GM19238 (cell line): ENCODE data around the gene DCDC1.
A peak's percentile ranks its signal among the peaks of the same experiment; 100 is the strongest.

Experiments
- DNase-seq: peaks from one replicate; pipeline ENCODE4 v3.0.0; 2011; ENCODE audit warnings: low spot score; ENCODE audit not compliant: insufficient read length

DCDC1 gene

DNA sequence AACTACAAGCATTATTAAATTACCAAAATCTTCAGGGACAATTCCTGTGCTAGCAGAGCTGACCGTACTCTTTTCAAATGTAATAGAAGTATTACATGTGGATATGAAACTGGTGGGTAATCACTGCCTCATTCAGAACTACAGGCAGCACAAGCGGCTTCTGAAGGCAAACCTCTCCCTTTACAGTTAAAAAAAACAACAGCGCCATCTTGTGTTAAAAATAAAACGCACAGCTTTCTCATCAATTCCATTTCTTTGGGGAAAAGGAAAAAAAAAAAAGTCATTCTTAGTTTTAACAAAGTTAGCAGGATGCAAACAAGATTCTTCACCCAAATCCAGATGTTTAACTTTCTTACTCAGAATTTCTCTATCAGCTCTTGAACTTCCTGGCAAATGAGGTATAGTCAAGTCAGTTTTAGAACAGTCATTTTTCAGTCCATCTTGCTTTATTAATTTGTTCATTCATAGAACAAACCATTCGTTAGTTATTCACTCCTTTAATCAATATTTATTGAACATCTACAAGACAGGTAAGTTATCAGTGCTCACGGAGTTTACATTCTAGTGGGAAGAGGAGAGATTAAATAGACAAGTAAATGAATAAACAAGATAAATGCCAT, 451.6 kb downstream of the DCDC1 start:
- DNase-seq, result peak; percentile 7

DNA sequence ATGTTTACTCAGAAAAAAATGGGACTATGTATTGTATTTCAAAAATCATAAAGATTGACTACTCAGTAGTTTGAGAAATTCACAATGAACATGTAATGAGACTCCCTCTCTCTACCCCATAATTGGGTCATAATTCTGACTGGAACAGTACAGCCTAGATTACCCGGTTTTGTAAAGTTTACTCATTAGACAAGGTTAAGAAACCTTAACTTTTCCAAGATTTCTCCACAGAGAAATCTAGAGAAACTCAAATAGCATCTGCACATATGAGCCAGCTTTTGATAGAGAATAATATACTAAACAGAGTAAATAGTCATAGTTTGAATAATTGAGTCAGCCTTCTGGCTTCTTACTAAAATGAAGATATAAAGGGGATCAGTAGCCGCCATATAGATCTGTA, 452.3 kb downstream of the DCDC1 start:
- DNase-seq, result no peak

DNA sequence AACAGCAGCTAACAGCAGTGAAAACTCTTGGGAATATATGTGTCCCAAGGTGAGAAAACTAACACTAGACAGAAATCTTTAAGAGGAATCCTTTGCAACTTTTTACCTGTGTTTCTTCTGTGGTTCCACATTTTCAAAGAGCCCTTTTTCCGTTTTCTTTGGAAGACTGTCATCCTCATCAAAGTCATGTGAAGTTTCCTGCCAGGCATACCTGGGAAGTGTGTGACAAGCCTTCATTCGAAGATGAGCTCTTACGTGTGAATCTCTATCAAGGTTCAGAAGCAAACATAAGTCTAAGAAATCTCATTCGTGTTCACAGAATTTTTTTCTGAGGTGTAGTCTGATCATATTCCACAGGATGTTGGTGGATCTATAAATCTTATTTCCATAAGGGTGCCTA, 452.8 kb downstream of the DCDC1 start:
- no peak for DNase-seq

DNA sequence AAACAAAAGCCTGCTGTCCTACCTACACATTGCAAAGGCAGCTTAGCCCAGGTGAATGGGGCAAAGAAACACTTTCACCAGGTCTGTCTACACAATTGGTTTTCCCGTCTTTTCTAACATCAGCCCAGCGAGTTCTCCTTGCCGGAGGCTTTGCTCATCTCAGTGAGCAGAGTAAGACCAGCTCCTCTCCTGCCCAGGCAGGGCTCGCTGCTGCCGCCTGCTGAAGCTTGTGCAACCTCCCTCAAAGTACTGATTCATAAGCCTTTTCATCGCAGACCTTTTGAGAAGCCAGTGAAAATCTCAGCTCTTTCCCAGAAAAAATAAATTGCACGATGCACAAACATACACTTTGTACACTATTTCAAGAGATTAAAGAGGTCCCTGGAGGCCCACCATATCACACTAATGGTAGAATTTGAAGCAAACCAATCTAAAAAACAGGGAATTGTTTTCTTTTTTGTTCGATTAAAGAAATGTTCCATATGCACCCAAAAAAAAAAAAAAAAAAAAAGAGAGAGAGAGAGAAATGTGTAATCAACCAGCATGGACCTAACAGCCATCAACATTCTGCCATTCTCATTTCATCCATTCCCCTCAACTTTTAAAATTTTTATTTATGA, 455.3 kb downstream of the DCDC1 start:
- DNase-seq, result no peak

DNA sequence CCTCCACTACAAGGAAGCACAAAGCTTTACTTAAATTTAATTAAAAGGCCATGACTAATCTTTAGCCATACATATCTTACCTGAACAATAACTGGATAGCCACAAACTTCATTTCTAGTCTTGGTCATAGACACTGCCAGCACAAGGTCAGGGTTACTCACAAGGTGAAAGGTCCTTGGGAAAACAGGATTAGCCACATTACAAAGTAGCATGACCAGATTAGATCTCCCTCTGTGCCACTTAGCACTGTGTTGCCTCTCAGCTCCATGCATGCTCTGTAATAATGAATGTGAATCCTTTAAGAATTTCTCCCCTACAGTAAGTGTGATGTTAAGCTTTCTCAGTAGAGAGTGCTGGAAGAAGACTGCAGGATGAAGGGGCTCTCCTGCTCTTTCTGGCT, 458.3 kb downstream of the DCDC1 start:
- no peak for DNase-seq

DNA sequence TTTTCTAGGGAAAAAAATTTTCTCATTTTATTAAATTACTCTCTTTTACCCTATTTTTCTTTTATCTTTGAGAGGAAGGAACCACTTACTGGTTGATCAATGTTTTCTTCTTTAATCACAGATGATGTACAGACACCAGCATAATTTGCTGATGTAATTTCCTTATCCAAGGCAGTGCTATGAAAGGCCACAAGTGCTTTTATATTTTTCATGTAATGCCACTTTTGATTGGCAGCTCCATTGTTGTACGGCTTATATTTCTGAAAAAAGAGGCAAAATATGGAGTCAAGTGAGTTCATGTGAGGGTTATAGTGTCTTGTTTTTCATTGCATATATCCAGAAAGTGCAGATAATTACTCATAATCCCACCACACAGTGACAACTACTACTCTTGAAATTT, 460.7 kb downstream of the DCDC1 start:
- DNase-seq, result no peak

DNA sequence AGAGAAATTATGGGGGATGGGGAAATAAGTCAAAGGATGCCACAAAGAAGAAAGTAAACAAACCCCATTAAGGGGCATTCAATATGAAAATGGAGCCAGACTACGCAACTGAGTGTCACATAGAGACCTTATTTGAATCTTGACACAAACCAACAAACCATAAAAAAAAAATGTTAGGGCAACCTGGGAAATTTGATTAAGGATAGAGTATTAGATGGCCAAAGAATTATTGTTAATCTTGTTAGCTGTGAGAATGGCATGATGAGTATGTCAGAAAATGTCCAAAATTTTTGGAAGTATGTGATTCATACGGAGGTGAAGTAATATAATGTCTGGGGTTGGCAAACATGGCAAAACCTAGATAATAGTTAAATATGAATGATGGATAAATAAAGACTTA, 461.3 kb downstream of the DCDC1 start:
- no peak for DNase-seq

DNA sequence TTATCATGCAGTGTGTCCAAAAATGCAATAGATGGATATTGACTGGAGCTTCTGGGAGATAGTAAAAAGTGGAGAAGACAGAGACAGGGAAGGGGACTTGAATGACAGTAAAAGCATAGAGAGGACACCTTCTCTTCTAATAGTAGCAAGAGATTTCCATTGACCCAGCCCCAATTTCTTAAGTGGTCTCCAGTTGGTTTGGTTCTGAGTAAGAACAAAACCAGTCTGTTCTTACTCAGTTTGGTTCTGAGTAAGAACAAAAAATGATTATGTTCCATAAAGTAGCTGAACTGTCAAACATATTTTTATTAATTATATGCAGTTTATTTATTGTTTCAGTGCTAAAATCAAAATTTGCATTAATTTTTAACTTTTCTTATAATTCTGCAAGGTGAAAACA, 466.6 kb downstream of the DCDC1 start:
- DNase-seq, result no peak

DNA sequence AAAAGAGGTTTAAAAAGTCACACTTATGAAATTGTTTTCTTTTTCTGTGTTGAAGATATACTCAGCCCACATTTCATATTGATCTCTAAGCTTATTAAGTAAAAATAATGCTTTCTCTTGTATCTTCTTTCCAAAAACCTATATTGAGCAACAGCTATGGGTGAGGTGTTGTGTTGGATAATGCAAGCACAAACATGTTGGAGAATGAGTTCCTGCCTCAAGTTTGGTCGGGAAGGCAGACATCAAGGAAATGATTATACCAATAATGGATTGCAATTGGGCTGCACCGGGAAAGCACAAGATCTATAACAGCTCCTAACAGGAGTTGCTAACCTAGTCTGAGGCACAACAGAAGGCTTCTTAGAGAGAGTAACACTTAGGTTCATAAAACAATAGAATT, 474.5 kb downstream of the DCDC1 start:
- DNase-seq, result no peak

DNA sequence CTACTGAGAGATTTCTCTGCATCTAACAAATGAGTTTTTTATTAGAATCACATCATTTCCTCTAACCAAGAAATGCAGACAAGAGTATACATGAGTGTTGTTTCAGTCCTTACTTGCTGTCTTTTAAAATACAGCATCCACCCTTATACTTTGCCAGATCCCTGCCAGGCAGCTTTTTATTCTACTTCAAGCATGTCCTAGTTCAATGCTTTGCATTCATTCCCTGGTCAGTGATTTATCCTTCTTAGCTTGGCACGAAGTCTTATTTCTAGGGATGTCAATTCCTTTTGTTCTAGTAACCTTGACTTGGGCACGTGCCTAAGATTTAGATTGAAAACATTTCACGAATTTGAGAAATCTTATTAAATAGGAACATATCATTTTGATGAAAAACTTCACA, 476.2 kb downstream of the DCDC1 start:
- DNase-seq, result no peak

DNA sequence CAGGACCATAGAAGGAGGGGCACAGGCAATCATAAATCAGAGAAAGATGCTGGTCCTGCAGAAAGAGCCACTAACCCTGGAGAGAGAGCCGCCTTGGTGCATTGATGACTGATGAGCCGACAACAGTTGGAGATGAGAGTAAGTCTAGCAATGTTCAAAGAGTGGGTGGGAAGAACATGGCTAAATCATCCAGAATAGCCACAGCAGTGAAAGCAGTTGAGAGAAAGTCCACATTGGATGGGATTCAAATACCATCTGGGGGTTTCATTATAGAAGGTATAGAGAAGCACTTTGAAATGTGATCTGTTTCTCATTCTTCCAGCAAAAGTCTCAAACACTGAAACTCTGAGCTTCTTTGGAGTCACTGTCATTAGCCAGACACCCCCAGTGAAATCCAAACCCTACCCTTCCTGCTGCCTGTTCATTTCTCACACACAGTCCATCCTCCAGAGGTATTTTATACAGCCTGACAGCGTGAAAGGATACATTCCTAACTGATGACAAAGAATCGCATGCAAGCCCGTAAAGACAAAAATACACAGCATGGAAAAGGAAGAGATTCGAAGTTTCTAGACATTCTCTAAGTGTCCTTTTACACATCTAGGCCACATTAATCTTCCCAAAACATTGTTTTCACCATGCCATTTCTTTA, 480.3 kb downstream of the DCDC1 start:
- no peak for DNase-seq

DNA sequence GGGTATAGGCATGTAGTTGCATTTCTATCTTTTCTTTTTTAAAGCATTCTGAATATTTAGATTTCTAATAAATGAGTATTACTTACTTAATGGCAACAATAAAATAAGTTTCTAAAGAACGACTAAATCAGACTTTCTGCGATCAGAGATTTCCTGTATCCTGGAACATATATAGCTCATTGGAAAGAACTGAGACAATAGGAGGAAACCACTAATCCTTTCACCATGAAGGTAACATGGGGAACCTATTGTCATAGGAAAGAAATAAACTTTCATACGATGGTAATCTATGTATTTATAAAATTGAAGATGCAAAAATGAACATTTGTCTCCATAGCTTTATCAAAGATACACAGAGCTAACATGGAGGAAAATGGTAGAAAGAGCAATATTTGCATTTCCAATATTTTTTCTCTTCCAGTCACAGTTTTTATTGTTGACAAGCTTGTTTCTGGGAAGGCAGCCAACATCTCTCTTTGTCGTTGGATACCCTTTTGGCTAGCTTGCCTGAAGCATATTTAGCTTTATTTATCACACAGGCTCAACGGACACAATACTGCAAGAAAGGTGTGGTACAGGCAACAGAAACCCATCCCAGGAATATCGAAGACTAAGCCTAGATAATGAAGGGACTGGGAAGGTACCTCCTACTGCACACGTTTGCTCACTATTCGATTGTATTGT, 490.1 kb downstream of the DCDC1 start:
- DNase-seq, result no peak

DNA sequence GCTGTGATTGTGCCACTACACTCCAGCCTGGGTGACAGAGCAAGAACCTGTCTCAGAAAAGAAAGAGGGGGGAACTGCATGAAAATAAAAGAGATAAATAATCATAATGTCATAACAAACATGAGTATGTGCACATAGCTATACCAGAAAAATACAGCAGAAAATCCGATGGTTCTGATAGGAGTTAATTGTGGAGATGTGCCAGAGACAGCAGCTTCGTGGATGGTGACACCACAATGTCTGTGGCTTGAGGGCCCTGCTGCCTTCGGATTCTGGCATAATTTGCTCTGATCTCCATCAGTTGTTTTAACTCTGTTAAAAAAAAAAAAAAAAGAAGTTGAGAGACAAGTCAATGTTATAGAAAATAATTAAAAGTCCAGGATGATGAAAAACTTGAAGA, 491.1 kb downstream of the DCDC1 start:
- DNase-seq, result no peak

DNA sequence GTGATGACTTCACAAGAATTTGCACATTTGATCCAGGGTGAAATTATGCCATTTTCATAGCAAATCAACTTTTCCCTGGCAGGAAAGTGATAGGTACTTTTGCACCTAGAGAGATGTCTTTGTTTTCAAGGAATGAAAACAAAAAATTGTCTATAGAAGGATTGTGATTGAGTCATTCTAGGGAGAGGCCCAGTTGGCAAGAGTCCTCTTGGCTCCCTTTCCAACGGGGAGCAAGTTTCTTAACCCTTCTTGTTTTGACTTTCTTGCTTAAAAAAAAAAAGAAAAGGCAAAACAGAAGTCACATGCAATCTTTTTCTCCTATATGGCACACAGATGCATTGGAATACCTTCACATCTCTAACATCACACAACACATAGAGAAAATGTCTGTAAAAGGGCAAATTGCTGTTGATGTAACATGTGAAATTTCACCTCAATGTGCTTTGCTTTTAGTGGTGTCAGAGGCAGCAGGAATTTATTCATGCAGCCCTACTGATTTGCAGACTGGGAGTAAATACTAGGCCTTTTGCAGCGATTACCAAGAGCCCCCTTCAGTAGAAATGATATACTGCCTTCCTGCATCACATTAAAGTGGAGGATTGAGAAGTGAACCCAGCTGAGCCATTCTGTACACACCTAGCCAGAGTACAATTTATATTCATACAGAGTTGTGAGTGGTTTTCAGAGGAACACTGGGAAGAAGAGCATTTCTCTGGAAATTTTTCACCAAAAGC, 492.7 kb downstream of the DCDC1 start:
- no peak for DNase-seq

DNA sequence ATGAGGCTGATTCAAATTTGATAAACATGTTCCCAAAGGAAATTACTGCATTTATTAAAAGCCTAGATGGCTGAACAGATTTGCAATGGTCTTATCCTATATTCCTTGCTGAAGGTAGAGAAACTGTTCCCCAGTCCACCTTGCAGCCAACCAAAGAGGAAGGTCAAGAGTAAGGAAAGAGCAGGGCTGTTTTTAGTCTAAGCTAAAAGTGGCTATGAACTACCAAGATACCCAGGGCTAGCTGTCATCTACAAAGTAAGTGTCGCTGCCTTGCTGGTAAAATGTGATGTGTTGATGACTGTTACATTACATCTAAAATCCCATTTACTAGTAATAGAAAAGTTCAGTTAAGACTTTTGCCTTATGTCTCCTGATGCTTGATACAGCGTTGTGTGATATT, 493.3 kb downstream of the DCDC1 start:
- DNase-seq, result no peak

DNA sequence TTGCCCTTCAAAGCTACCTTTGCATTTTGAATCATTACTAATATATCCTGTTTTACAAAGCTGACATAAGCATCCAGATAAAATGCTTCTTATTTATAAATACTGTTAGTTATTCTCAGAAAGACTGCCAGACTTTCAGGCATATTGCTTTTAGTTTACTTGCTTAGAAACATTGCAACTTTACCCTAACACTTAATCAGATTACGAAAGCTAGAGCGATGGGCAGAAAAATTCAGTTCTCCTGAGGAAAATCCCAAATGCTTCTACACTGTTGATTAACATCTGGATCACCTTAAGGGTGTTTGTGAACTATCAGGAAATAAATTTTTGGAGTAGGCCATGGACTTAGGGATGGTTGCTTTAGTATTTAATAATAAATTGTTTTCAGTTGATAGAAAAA, 493.7 kb downstream of the DCDC1 start:
- no peak for DNase-seq

DNA sequence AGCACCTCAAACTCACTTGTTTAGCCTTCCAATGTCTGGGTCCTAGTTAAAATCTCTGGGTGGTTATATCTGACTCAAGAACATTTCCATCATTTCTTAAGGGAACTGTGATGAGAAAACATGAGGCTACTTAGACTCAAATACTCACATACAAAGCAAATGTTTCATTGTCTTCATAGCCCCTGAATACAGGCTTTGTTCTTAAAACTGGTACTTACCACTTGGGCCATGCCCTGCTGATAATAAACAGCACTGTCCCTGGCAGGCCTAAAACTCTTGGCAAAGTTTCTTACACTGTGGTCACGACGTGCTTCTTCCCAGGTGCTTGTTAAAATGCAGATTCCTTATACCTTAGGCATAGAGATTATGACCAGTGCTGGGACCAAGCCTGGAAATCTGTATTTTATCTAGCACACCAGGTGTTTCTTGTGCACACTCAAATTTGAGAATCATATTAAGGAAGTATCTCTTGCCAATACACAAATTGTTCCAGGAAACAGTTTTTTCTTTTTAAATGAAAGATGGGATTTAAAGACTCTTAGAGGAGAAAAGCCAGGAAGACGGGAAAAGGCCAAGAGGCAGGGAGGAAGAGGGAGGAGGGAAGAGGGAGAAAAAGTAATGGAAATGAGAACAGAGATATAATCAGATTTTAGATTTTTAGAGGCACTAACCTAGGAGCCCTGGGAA, 495.5 kb downstream of the DCDC1 start:
- DNase-seq, result no peak

DNA sequence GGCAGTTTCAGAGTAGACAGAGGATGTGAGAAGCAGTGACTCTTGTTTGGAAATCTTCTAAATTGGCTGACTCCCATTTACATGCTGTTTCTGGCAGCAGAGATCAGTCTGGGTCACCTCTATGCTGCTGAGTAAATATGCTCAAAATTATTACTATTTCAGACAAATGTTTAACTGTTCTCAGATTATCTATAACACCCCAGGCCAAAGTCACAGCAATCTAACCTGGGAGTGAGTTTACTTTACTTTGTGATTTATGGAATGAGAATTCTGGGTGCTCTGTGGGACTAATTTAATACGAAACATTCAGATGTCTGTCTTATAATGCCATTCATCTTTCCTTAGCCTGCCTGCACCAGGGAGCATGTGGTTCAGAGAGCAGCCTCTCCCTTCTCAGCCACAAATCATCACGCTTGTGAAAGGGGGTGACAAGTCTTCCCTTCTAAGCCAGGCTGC, 500.9 kb downstream of the DCDC1 start:
- no peak for DNase-seq

DNA sequence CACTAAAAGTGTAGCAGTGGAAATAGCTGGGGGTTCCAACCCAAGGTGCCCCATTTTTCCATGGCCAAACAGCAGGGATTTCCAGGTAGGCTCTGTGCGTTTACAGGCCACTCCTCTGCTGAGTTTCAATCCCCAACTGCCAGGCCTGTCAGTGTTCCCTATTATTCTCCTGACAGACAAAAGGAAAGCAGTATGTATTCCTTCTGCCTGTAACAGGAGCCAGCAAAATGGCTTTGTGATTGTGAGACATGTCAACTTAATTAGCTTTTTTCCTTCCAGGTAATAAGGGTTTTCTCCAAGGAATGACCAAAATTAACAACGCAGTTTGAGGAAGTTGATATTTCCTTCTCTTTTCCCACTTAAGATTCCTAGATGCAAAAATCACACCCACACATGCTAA, 506.3 kb downstream of the DCDC1 start:
- no peak for DNase-seq

DNA sequence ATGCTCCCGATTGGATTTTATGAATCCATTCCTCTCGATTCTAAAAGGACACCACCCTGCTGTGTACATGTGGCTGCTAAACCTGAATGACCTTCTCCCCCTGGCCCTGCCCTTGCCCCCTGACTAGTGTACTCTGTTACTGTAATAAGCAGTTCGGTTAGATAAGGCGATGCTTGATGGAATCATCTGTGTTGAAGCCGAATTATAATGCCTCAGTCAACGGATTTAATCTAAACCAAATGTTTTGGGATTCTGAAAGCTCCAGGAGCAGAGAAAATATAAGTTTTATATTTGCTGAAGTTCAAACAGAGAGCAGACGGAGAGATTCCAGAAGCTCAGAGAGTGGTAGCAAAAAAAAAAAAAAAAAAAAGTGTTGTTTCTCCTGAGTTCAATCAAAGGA, 508.0 kb downstream of the DCDC1 start:
- DNase-seq, result no peak

DNA sequence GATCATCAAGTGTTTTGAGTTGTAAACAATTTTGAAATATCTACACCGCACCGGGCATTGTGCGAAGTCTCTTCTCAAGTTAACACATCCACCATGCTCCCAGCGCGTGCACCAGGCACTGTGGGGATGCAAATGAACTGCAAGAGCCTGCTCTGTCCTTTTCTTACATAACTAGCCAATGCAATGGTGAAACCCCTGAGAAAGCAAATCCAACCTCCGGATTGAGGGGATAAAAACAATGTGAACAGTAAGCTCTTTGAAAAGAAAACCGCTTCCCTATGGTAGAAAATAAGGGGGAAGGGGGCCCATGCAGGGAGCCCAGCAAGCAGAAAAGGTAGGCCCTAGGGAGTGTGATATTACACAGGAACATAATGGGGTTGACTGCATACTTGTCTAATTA, 508.5 kb downstream of the DCDC1 start:
- no peak for DNase-seq
